ENCODE results near the gene TLN1.

The TLN1 gene

GRCh38 chr9:35687306-35687705 is 44.7 kb downstream of the TLN1 start:
- FAIRE-seq (no peak), DNase-seq (ENCODE audit: insufficient read length, low spot score) (no peak)
- TF ChIP-seq, protein P1, sequence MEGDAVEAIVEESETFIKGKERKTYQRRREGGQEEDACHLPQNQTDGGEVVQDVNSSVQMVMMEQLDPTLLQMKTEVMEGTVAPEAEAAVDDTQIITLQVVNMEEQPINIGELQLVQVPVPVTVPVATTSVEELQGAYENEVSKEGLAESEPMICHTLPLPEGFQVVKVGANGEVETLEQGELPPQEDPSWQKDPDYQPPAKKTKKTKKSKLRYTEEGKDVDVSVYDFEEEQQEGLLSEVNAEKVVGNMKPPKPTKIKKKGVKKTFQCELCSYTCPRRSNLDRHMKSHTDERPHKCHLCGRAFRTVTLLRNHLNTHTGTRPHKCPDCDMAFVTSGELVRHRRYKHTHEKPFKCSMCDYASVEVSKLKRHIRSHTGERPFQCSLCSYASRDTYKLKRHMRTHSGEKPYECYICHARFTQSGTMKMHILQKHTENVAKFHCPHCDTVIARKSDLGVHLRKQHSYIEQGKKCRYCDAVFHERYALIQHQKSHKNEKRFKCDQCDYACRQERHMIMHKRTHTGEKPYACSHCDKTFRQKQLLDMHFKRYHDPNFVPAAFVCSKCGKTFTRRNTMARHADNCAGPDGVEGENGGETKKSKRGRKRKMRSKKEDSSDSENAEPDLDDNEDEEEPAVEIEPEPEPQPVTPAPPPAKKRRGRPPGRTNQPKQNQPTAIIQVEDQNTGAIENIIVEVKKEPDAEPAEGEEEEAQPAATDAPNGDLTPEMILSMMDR (IDR thresholded peaks at IDR 0.05; ENCODE audit: insufficient read depth, missing control alignments) = no peak

- DNase-seq (ENCODE audit: insufficient read length, low spot score) (no peak), FAIRE-seq (no peak)
- TF ChIP-seq, protein P1 (IDR thresholded peaks at IDR 0.05; ENCODE audit: insufficient read depth, missing control alignments) = no peak
Measured at GRCh38 chr9:35686222-35687203, 45.5 kb downstream of the TLN1 start.

- FAIRE-seq (no peak), DNase-seq (ENCODE audit: insufficient read length, low spot score) (no peak)
- TF ChIP-seq, protein P1 (IDR thresholded peaks at IDR 0.05; ENCODE audit: insufficient read depth, missing control alignments) = no peak
Measured at GRCh38 chr9:35685506-35685905, 46.5 kb downstream of the TLN1 start.

DNA sequence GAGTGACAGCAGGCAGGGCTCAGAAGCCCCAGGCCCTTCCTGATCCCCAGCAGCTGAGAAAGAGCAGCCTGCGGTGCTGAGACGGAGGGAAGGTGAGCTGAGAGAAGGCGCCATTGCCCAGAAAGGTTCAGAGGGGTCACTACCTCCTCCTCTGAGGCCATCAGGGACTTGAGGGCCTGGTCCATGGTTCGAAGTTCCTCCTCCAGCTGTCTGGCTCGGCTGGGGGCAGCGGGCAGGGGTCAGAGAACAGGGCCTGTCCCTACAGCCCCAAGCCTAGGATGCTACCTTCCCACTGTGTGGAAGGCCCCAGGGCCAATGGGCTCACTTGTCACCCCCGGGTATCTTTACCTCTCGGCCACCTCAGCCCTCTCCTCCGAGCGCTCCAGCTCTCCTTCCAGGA is 47.1 kb downstream of the TLN1 start:
- TF ChIP-seq, protein P1 (IDR thresholded peaks at IDR 0.05; ENCODE audit: insufficient read depth, missing control alignments) = no peak
- FAIRE-seq = no peak
- DNase-seq (ENCODE audit: insufficient read length, low spot score) = no peak

DNA sequence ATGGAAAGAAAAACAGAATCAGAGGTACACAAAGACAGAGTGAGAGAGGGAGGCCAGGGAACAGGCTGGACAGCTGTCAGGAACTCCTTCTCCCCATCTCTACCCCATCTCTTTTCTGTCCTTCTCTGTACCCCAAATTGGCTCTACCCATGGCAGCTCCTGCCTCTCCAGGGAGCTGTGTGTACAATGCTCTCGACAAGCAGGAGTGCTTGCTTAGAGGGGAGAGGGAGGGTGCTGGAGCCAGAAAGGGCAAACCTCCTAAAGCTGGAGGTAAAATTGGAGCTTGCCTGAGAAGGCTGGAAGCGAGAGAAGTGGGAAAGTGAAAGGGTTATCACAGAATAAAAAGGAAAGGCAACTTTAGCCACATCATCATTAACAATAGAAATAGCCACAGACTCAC is 48.7 kb downstream of the TLN1 start:
- TF ChIP-seq, protein P1 (IDR thresholded peaks at IDR 0.05; ENCODE audit: insufficient read depth, missing control alignments) = no peak
- DNase-seq (ENCODE audit: insufficient read length, low spot score) = no peak
- no peak for FAIRE-seq

DNA sequence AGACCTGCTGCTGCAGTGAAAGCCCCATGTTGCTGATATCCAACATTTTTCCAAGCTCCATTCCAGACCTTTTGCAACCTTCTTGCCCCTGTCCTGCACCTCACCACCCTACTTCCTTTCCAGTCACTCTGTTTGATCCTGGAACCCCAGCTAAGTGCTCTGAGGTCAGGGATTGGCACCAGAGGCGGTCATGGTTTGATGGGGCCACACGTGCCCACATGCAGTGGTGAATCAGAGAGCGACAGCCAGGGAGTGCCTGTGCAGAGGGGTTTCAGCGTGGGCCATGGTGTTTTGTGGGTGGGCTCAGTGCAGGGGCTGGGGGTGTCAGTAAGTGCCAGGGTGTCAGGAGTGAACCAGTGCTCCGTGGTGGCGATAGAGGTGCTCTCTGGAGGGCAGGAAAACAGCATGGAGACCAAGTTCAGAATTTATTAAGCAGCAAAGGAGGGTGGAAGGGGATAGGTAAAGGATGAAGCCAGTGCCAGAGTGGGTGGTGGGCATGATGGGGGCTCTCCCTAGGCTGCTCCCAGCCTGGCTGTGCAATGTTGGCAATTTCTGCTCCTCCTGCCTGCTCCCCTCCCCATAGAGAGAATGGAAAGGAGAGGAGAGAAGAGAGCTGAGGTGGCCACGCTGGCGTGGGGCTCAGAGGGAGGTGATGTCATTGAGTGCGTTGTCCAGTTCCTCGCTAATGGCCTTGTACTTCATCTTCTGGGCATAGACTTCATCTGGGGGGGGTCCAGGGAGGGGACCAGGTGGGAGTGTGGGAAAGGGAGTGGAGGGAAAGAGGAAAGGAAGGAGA is 49.3 kb downstream of the TLN1 start:
- FAIRE-seq (no peak), DNase-seq (ENCODE audit: insufficient read length, low spot score) (no peak)
- TF ChIP-seq, protein P1 (IDR thresholded peaks at IDR 0.05; ENCODE audit: insufficient read depth, missing control alignments) = no peak
